Activated naive CD8-positive, alpha-beta T cell treated with anti-CD3 and anti-CD28 coated beads, Interleukin-2, amount 10 ng/mL, durations not matched to agents 7 days and 5 days (primary cell): ENCODE results near the gene OPA3. TPM values are rescaled to one million over a fixed set of nuclear protein-coding genes. Genes with fewer than 3 reads are reported as not detected.

Experiments used
- ATAC-seq: fragments of 150-1000 bp; cut with Tn5 transposase; one replicate; pipeline ENCODE4 v1.10.0; 2021; ENCODE audit warnings: low read depth, moderate library complexity
- POLR2A ChIA-PET: fragments of 350-600 bp; sonication (Branson Sonifier 250); formaldehyde crosslinking; loops from one replicate; lab custom pipeline; 2021; ENCODE audit warnings: antibody characterized with exemption; lab: Charles Lee
- DNase-seq: peaks from one replicate; pipeline ENCODE4 v3.0.0; 2021
- H3K27ac Mint-ChIP-seq: one replicate; pipeline ENCODE4 v1.8.0; 2022; ENCODE audit warnings: mild to moderate bottlenecking, mixed read lengths
- H3K27me3 Mint-ChIP-seq: one replicate; pipeline ENCODE4 v1.8.0; 2022; ENCODE audit warnings: mild to moderate bottlenecking, moderate library complexity, mixed read lengths
- H3K36me3 Mint-ChIP-seq: one replicate; pipeline ENCODE4 v1.8.0; 2021; ENCODE audit warnings: mild to moderate bottlenecking, mixed read lengths
- H3K4me1 Mint-ChIP-seq: one replicate; pipeline ENCODE4 v1.8.0; 2021; ENCODE audit warnings: mixed read lengths
- H3K4me3 Mint-ChIP-seq: one replicate; pipeline ENCODE4 v1.8.0; 2022; ENCODE audit warnings: mild to moderate bottlenecking, moderate library complexity, mixed read lengths
- H3K9me3 Mint-ChIP-seq: one replicate; pipeline ENCODE4 v1.8.0; 2021; ENCODE audit warnings: mixed read lengths
- total RNA-seq, 2 experiments: library from RNA; stranded (reverse); gene quantifications; one replicate each; pipeline ENCODE4 v1.2.3, GENCODE V29; 2021

Gene OPA3
- total RNA-seq, 2 experiments from 2014 or later, result 10.6 to 11.8 TPM

DNA sequence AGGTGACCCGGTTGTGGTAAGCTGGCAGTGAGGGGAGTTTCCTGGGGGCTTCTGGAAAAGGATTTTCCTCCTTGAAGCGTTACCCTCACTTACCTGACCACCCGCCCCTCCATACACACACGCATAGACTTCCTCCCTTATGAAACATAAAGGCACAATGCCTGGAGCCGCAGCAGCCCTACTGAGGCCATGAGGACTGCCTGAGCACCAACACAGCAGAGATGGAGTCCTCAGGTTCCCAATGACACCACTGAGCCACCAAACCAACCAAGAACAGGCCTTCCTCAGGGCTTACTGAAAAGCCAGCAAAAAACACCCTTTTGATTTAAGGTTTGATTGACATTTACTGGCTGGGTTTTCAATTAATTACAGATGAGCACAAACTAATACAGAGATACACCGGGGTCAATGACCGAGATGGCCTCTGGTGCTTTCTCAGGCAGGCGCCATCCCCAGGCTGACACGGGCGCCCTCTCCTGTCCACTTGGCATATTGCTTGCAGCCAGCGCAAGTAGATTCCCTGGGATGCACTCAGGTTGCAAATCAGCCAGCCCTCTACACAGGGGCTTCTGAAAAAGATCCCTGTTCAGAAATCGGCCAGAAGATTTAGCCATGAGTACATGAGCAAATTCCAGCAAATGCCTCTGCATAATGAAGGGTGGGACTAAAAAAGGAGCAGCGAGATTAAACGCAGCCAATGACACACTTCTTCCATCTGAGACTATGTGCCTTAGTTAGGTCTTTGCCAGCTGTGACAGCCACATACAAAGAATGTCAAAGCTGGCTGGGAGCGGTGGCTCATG is 14.8 kb downstream of the OPA3 start:
- H3K4me3 Mint-ChIP-seq, result no peak overlapping the region
- ATAC-seq, result peak; percentile 39

DNA sequence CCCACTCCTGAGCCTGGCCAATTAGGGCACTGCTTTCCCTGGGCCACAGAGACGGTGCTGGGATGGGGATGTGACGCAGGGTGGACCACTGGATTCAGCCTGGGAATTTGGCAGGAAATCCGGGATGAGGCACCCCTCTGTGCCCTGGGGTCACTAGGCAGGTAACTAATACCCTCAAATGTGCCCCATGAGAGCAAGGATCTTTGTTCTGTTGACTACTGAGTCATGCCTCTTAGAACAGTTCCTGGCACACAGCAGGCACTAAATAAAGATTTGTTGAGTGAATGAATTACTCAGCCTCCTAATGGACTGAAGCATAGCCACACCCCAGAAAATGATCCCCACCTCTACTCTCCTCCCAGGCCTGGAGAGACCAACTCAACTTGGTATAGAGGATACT is 15.9 kb downstream of the OPA3 start:
- Mint-ChIP-seq H3K9me3 (no peaks in the 10 kb centered on the region), H3K4me3 (no peak overlapping the region), H3K36me3 (peaks cover 1% of the 10 kb centered on the region), H3K27ac (no peak overlapping the region), H3K4me1 (peaks cover 14% of the 10 kb centered on the region), H3K27me3 (no peaks in the 10 kb centered on the region)
- no peak for ATAC-seq
- POLR2A ChIA-PET, result no interaction called here
- DNase-seq, result no peak

More for the DNA sequence above, 14.8 kb downstream of the OPA3 start:
- Mint-ChIP-seq H3K27me3 (no peaks in the 10 kb centered on the region), H3K27ac (peak overlapping the region; percentile 33), H3K9me3 (no peaks in the 10 kb centered on the region), H3K4me1 (peaks cover 5% of the 10 kb centered on the region), H3K36me3 (peaks cover 1% of the 10 kb centered on the region)
- peak; percentile 75 for DNase-seq
- POLR2A ChIA-PET, result no interaction called here

DNA sequence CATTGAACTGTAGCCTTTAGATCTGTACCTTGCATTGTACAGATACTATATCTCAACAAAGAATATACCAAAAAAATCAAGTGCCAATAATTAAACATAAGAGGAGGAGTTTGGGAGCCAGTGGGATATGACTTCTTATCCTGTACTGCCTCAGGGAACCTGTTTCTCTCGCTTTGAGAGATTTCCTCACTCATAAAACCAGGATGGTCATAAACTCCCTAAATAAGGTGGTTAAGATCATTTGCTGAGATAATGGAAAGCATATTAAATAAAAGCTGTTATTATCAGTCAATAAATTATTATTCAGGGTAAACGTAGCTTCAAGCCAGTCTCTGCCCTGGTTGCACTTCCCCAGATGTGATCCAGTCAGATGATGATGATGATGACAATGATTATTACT is 17.0 kb downstream of the OPA3 start:
- ATAC-seq (no peak), DNase-seq (no peak)
- POLR2A ChIA-PET, result no interaction called here
- Mint-ChIP-seq H3K4me3 (no peak overlapping the region), H3K9me3 (no peaks in the 10 kb centered on the region), H3K27ac (no peak overlapping the region), H3K27me3 (no peaks in the 10 kb centered on the region), H3K36me3 (peaks cover 1% of the 10 kb centered on the region), H3K4me1 (peaks cover 22% of the 10 kb centered on the region)

DNA sequence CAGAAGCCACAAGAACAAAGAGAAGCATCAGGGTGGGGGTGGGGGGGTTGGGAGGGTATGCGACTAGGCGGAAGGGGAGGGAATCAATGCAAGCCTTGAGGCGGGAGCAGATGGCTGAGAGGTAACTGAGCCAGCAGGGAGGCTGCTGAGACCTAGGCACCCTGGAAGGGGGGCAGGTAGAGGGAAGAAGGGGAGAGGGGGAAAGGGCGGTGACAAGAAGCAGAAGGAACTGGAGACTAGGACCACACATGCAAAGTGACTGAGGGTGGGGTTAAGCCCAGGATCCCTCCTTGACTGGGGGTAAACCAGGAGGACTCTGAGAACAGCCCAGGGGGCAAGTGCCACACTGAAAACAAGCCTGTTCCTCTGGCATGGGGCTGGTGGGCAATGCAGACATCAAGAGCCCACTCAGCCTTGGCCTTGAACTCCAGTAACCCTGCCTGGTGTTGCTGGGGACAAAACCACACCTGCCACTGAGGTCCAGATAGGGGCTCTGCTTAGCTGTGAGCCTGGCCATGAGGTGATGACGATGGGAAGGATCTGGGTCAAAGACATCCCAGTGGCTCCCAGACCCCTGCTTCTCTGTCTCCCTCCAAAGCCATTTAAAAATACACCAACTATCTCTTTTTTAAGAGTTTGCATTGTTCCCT is 20.3 kb downstream of the OPA3 start:
- DNase-seq (no peak), ATAC-seq (peak; percentile 24)
- H3K4me3 Mint-ChIP-seq, result peak overlapping the region; percentile 64

DNA sequence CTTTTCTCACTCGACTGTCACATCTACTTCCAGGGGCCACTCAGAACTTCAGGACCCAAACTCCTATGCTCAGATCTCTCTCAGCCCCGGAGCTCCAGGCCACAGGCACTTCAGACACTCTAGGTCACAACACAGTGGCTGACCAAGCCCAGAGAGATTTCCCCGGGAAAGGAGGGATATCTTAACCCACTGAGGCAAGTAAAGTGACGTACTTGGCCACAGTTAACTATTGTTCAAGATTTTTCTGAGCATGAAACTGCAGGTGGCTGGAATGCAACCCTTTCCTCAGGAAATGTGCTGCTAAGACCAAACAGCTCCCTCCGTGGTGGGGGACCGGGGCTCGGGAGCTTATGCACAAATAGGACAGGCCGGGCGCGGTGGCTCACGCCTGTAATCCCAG is 23.9 kb downstream of the OPA3 start:
- Mint-ChIP-seq H3K27me3 (no peaks in the 10 kb centered on the region), H3K4me1 (peaks cover 28% of the 10 kb centered on the region), H3K9me3 (no peaks in the 10 kb centered on the region), H3K36me3 (peaks cover 1% of the 10 kb centered on the region), H3K27ac (no peak overlapping the region), H3K4me3 (no peak overlapping the region)
- POLR2A ChIA-PET, result interaction anchor here (0.5 kb wide), 1 partner anchor 102 kb away, joined by 5 read pairs; no protein-coding TSS in a partner anchor
- ATAC-seq, result no peak
- DNase-seq, result no peak

More for the DNA sequence above, 20.3 kb downstream of the OPA3 start:
- POLR2A ChIA-PET, result no interaction called here
- Mint-ChIP-seq H3K27me3 (no peaks in the 10 kb centered on the region), H3K4me1 (peaks cover 20% of the 10 kb centered on the region), H3K36me3 (peaks cover 1% of the 10 kb centered on the region), H3K9me3 (no peaks in the 10 kb centered on the region), H3K27ac (peak overlapping the region; percentile 89)

DNA sequence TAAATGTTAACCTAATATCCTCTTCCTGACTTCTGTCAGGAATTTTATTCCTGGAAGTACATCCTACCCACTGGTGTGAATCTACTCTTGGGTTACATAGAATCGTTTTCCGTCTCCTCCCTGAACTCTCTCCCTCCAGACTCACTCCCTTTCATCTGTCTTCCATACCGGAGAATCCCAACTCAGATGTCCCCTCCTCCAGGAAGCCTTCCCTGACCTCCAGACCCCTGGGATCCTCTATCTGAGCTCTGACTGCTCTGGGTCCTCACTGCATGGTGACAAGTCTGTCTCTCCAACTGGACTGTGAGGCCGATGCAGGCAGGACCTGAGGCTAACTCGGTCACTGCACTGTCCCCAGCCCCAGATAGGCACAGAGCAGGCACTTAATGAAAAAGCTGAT is 24.6 kb downstream of the OPA3 start:
- POLR2A ChIA-PET, result interaction anchor here (1.1 kb wide), 1 partner anchor 77 kb away, joined by 3 read pairs; no protein-coding TSS in a partner anchor
- ATAC-seq (no peak), DNase-seq (no peak)
- H3K27ac Mint-ChIP-seq, result peak overlapping the region; percentile 6
- H3K36me3 Mint-ChIP-seq, result peaks cover 1% of the 10 kb centered on the region
- H3K27me3 Mint-ChIP-seq, result no peaks in the 10 kb centered on the region
- peaks cover 28% of the 10 kb centered on the region for H3K4me1 Mint-ChIP-seq
- H3K4me3 Mint-ChIP-seq, result no peak overlapping the region
- no peaks in the 10 kb centered on the region for H3K9me3 Mint-ChIP-seq

DNA sequence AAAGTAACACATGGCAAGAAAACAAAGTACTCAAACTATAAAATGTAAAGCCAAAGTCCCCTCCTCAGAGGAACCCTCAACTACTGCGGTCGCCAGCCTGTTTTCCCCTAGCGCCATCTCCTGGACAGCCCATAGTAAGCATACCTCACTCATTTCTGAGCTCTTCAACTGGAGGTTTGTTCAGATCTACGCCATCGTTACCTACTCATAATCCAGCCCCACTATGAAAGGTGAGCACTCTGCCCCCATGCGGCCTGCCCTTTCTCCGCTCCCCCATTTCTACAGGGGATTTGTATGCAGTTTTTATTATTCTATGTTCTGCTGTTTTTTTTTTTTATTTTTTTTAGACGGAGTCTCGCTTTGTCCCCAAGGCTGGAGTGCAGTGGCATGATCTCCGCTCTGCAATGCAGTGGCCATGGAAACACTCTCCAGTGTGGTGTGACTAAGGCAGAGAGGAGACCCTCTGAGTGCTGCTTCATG is 26.2 kb downstream of the OPA3 start:
- ATAC-seq (peak; percentile 93), DNase-seq (peak; percentile 61)
- H3K4me1 Mint-ChIP-seq, result peaks cover 19% of the 10 kb centered on the region
- H3K36me3 Mint-ChIP-seq, result peaks cover 1% of the 10 kb centered on the region
- no peak overlapping the region for H3K27ac Mint-ChIP-seq
- H3K9me3 Mint-ChIP-seq, result no peaks in the 10 kb centered on the region
- POLR2A ChIA-PET, result interaction anchor here (0.6 to 1.0 kb wide), 7 partner anchors 11 to 119 kb away, joined by 3 to 4 read pairs (median 3); no protein-coding TSS in a partner anchor
- no peak overlapping the region for H3K4me3 Mint-ChIP-seq
- no peaks in the 10 kb centered on the region for H3K27me3 Mint-ChIP-seq

DNA sequence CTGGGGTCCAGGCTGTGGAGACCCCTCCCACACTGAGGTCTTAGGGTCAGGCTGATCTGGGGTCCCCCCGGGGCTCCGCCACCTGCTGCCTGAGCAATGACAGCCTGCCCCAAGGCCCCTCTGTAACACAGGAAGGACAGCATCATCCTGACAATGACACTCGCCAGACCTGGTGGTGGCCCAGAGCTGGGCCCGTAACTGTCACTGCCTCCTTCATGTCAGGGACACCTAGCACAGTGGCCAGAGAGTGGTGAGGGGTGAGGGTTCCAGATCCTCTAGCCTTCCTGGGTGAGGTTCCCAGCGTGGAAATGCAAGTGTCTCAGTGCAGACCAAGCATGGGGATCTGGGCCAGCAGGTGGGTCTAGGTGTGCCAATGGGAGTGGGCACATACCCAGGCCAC is 27.8 kb downstream of the OPA3 start:
- Mint-ChIP-seq H3K9me3 (no peaks in the 10 kb centered on the region), H3K4me1 (peaks cover 11% of the 10 kb centered on the region), H3K27ac (no peak overlapping the region), H3K4me3 (no peak overlapping the region), H3K27me3 (no peaks in the 10 kb centered on the region), H3K36me3 (peaks cover 6% of the 10 kb centered on the region)
- POLR2A ChIA-PET, result no interaction called here
- ATAC-seq, result no peak
- DNase-seq, result no peak

DNA sequence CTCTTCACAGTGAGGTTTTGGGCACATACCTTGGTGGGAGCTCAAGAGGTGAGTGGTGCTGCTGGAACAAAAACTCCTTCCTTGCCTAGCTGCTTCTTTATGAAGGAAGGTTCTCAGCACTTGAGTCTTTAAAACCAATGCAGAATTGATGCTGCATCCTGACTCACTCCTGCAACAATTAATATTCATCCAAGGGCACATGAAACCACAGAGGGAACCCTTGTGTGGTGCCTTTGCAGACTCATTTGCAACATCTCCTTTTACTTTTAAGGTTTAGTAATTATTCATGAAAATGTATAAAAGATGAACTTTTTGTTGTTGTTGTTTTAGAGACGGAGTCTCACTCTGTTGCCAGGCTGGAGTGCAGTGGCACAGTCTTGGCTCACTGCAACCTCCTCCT is 30.1 kb downstream of the OPA3 start:
- Mint-ChIP-seq H3K27ac (no peak overlapping the region), H3K27me3 (no peaks in the 10 kb centered on the region), H3K4me1 (peaks cover 8% of the 10 kb centered on the region), H3K36me3 (peaks cover 5% of the 10 kb centered on the region), H3K9me3 (no peaks in the 10 kb centered on the region), H3K4me3 (no peak overlapping the region)
- ATAC-seq (no peak), DNase-seq (no peak)
- POLR2A ChIA-PET, result no interaction called here

DNA sequence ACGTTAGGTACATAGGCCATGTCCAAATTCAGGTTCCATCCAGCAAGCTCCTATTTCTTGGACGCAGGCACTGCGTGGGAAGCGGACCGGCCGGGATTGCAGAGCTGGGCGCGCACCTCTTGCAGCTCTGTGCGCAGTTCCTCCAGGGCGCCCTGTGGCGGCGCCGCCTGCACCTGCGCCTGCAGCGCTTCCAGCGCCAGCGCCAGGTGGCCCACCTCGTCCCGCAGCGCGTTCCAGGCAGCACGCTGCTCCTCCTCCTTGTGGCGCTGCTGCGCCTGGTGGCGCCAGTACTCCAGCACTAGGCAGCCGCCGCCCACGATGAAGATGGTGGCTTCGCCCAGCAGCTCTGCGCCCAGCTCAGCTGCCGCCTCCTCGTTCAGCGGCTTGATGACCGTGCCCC is 31.1 kb downstream of the OPA3 start:
- no peak for ATAC-seq
- no peak for DNase-seq
- Mint-ChIP-seq H3K9me3 (no peaks in the 10 kb centered on the region), H3K36me3 (peaks cover 5% of the 10 kb centered on the region), H3K4me3 (no peak overlapping the region), H3K4me1 (peaks cover 3% of the 10 kb centered on the region), H3K27ac (no peak overlapping the region), H3K27me3 (no peaks in the 10 kb centered on the region)
- POLR2A ChIA-PET, result interaction anchor here (1.1 kb wide), 1 partner anchor 38 kb away, joined by 4 read pairs; no protein-coding TSS in a partner anchor

DNA sequence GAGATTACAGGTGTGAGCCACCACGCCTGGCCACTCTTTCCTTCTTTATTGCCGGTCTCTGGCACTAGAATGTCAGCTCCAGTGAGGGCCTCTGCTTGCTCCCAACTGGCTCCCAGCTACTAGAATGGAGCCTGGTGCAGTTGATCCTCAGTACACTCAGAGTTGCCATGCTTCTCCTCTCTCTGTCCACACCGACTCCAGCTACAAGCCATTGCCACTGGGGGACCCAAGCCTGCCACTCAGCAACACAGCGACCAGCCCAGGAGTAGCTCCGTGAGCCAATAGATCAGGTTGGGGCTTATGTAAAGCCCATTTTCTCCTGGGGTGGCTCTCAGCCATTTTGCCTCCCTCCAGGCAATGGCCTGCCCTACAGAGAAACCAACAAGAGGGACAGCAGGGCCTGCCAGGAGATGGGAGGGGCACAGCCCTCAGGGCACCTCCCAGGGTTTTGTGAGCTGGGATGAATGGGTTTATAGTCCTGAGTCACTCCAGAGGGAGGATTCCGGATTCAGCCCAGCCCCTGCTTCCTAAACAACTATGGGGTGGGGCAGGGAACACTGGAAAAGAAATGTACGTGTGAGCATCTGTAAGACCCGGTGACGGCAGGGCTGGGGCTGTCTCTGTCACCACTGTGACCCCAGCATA is 36.5 kb downstream of the OPA3 start:
- no peak overlapping the region for H3K27ac Mint-ChIP-seq
- H3K4me1 Mint-ChIP-seq, result peaks cover 6% of the 10 kb centered on the region
- no peak for DNase-seq
- no peaks in the 10 kb centered on the region for H3K27me3 Mint-ChIP-seq
- ATAC-seq, result no peak
- no peak overlapping the region for H3K4me3 Mint-ChIP-seq
- POLR2A ChIA-PET, result interaction anchor here (1.4 kb wide), 1 partner anchor 10 kb away, joined by 3 read pairs; no protein-coding TSS in a partner anchor
- H3K9me3 Mint-ChIP-seq, result no peaks in the 10 kb centered on the region
- H3K36me3 Mint-ChIP-seq, result peaks cover 5% of the 10 kb centered on the region

DNA sequence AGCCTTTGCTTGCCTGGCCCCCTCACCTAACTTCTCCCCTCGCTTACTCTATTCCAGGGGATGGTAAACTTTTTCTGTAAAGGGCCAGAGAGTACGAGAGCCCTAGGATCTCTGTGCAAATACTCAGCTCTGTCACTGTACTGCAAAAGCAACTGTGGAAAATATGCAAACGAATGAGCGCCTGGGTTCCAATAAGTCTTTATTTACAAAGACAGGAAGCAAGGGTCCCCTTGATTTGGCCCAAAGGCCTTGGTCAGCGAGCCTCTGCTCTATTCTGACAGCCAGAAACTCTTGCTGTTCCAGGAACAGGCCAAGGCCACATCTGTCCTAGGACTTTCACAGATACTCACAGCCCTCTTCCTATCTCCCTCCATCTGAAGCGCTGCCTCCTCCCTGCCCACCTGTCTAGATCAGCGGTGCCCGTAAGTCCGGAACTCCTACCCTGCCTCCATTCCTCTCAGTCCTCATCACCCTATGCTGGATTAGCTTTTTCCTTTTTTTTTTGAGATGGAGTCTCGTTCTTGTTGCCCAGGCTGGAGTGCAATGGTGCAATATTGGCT is 37.3 kb downstream of the OPA3 start:
- no peaks in the 10 kb centered on the region for H3K9me3 Mint-ChIP-seq
- ATAC-seq, result no peak
- peaks cover 6% of the 10 kb centered on the region for H3K4me1 Mint-ChIP-seq
- POLR2A ChIA-PET, result interaction anchor here (0.8 to 1.4 kb wide), 2 partner anchors 11 to 19 kb away, joined by 3 read pairs; no protein-coding TSS in a partner anchor
- no peak overlapping the region for H3K4me3 Mint-ChIP-seq
- DNase-seq, result no peak
- no peaks in the 10 kb centered on the region for H3K36me3 Mint-ChIP-seq
- no peaks in the 10 kb centered on the region for H3K27me3 Mint-ChIP-seq
- no peak overlapping the region for H3K27ac Mint-ChIP-seq

DNA sequence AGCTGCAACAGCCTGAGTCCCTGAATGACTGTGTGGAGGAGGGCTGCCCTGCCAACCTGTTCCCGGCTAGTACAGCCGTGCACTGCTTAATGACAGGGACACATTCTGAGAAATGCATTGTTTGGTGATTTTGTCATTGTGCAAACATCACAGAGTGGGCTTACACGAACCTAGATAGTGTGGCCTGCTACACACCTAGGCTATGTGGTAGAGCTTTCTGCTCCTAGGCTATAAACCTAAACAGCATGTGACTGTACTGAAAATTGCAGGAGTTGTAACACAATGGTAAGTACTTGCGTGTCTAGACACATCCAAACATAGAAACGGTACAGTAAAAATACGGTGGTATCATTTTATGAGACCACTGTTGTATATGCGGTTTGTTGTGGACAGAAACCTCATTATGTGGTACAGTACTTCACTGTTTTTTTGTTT is 42.4 kb downstream of the OPA3 start:
- Mint-ChIP-seq H3K9me3 (peaks cover 5% of the 10 kb centered on the region), H3K36me3 (peaks cover 4% of the 10 kb centered on the region), H3K27ac (no peak overlapping the region), H3K4me1 (peaks cover 6% of the 10 kb centered on the region), H3K27me3 (no peaks in the 10 kb centered on the region), H3K4me3 (no peak overlapping the region)
- ATAC-seq (no peak), DNase-seq (no peak)
- POLR2A ChIA-PET, result interaction anchor here (0.7 kb wide), 1 partner anchor 20 kb away, joined by 3 read pairs; no protein-coding TSS in a partner anchor
